ENCODE data around the gene LSR.
"Not testable (repeated sequence)": the region's sequence is repeated elsewhere in the genome, so short reads cannot be mapped to it uniquely, and the experiment has no call there.

The LSR gene

DNA sequence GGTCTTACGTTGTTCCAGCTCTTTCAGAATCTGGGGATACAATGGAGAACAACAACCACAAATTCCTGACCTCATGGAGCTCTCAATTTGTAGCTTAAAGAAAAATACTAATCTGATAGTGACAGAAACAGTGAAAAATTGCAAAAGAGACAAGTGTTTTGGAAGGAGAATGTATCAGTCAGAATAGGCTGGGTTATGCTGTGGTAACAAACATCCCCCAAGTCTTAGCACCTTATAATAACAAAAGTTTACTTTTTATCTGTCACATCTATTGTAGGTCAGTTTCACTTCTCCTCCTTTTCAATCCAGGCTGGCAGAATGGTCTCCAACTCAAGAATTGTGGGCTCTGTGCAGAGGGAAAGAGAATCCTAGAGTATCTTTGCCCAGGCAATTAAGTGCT lies 29.8 kb upstream of the LSR start:
- no peak for DNase-seq

DNA sequence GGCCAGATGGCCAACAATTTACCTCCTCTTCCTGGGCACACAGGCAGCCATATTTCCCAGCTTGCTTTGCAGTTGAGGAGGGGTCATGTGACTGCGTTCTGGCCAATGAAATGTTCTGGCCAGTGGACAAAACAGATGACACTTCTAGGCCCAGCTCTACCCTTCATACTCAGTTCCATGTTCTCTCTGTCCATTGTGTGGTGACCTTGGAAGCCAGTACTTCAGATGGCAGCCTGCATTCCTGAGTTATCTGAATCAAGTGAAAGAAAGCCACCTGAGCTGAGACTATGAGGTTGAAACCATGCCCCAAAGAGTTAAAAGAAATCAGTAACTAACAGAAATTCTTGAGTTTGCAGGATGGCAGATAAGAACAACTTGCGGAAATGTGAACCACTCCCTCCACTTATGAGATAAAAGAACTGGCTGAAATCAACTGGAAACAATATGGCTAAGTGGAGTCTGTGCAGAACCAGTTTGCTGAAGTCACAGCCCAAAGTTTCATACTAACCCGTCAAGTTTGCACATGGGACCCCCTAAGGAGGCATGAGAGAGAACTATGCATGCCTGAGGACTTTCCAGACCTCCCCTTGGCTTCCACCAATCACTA lies 28.4 kb upstream of the LSR start:
- no peak for DNase-seq

DNA sequence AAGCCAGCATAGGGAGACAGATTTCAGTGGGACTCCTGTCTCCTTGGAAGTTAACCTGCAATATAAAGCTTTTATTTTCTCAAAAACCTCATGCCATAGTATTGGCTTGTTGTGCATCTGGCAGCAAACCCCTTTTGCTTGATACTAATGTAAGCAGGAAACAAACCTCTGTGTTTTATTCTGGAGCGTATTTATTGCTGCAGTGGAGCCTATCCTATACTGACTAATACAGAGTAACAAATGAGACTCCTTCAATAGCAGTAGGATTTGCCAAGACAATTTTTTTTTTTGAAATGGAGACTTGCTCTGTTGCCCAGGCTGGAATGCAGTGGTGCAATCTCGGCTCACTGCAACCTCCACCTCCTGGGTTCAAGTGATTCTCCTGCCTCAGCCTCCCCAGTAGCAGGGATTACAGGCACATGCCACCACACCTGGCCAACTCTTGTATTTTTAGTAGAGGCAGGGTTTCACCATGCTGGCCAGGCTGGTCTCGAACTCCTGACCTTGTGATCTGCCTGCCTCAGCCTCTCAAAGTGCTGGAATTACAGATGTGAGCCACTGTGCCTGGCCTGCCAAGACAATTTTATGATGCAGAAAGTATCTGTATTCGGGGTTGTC lies 27.7 kb upstream of the LSR start:
- DNase-seq: not testable (repeated sequence)

DNA sequence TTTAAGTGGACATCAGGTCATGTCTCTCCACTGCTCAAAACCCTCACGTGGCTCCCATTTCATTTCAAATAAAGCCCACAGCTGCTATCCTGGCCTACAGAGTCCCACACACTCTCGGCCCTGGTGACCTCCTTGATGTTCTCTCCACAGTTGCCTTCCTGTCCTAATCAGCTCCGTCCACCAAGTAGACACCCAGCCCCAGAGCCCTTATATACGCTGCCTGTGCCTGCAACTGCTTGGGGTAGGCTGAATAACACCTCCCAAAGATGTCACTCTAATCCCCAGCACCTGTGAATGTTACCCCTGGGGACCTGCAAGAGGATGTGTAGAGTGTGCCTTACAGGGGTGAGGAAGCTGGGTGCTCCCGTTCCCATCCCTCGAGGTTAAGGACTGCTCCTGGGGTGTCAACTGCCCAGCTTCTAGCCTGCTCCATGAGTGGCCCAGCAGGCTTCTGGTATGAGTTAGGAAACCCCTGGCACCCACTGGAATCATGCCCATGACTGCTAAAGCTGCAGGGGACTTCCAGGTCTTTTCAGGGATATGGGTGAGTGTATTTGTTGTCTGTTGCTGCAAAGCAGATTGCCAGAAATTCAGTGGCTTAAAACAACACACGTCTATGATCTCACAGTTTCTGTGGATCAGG lies 26.3 kb upstream of the LSR start:
- no peak for DNase-seq

DNA sequence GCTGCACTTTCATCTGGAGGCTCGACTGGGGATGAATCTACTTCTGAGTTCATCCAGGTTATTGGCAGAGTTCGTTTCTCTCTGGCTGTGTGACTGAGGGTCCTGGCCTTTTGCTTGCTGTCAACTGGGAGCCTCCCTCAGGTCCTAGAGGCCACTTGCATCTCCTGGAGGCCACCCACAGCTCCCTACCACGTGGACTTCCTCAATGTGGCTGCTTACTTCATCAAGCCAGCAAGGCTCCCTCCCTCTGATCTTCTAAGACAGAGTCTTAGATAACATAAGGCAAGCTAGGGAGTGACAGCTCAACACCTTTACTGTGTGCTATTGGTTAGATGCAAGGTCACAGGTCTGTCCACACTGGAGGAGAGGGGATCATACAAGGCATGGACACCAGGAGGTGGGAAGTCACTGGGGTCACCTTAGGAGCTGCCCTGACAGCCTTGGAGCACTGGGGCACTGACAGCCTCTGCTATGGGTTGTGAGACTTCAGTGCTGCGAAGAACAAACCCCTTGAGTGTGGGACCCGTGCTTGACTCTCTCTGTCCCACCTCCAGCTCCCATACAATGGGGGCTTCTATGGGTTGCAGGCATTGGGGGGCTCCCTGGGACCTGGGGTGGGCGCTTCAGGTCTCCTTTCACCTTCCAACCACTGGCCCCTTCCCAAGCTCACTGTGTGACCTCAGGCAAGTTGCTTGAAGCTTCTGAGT lies 25.6 kb upstream of the LSR start:
- DNase-seq: no peak

DNA sequence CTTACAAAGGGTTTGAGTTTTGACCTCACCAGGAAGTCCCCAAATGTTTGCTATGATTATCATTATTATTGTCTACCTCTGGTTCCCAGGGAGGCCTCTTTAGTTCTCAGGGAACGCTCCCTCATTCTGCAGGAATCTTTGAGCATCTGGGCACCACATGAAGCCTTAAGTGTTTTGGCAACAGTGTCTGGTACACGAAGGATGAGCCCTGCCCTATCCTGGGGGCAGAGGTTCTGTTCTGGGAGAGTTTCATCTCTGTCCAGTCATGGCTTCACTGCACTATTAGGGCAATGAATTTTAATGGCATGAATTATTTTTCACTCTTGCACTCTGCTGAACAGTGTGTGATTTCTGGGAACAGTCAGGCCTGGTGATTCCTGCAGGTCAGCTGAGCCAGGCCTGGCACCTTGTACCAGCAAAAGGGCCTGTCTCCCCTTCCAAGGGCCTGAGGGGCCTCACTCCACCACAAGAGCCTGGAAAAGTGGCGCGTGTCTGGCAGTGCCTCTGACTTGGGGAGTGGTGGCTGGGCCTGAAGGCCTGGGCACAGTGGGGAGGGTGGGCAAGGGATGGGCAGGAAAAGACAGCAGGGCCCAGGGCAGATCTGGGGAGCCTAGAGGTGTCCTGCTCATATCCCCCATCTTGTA lies 24.8 kb upstream of the LSR start:
- DNase-seq: no peak

DNA sequence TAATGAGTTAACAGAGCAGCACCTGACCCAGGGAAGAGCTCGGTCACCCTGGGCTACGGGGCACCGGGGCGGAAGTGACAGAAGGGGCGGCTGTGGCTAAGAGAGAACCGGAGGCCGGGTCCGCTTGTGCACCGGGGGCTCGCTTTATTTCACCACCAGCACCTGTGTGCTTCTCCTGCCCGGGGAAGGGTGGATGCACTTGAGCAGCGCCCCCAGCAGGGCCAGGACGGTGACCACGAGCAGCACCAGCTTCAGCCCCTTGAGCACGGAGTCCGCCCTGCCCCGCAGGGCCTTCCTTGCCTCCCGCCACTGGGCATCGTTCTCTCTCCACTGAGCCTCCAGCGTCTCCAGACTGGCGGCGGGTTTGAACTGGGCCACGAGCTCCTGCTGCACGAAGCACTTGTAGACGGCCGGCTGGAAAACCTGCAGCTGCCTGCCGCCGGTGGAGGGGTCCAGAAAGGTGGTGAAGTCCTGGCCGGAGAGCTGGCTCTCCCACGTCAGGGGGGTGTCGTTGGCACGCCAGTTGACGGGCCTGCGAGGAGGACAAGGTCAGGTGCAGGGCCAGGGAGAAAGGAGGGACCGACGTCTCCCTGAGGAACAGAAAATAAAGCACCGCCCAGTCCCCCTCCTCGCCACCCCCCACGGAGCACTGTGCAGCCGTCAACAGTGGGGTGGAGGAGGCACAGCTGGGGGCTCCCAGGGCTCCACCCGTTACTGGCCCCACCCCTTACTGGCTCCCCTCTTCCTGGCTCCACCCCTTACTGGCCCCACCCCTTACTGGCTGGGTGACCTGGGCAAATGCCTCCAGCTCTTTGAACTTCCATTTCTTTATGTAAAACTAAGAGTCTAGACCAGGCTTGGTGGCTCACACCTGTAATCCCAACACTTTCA lies 23.9 kb upstream of the LSR start:
- no peak for DNase-seq

DNA sequence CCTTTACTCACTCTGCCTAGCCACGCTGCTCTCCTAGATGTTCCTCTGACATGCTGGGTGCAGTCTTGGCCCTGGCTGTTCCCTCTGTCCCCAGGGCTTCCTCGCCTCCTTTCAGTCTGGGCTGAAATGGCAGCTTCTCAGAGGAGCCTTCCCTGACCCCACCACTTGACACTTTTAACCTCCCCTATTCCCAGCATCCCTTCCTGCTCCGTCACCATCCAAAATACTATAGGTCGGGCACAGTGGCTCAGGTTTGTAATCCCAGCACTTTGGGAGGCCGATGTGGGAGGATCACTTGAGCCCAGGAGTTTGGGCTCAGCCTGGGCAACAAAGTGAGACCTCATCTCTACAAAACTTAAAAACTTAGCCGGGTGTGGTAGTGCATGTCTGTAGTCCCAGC lies 22.9 kb upstream of the LSR start:
- DNase-seq: no peak

DNA sequence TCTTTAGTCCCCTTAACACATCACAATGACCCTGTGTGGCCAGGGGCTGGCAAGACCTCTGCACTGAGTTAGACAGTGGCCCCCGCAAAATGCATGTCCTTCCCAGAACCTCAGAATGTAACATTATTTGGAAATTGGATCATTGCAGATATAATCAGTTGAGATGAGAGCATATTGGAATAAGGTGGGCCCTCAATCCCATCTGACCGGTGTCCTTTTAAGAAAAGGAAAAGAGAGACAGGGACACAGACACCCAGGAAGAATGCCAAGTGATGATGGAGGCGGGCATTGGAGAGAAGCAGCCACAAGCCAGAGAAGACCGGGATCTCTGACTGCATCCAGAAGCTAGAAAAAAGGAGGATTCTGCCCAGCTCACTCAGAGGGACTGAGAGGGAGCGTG lies 22.1 kb upstream of the LSR start:
- no peak for DNase-seq

DNA sequence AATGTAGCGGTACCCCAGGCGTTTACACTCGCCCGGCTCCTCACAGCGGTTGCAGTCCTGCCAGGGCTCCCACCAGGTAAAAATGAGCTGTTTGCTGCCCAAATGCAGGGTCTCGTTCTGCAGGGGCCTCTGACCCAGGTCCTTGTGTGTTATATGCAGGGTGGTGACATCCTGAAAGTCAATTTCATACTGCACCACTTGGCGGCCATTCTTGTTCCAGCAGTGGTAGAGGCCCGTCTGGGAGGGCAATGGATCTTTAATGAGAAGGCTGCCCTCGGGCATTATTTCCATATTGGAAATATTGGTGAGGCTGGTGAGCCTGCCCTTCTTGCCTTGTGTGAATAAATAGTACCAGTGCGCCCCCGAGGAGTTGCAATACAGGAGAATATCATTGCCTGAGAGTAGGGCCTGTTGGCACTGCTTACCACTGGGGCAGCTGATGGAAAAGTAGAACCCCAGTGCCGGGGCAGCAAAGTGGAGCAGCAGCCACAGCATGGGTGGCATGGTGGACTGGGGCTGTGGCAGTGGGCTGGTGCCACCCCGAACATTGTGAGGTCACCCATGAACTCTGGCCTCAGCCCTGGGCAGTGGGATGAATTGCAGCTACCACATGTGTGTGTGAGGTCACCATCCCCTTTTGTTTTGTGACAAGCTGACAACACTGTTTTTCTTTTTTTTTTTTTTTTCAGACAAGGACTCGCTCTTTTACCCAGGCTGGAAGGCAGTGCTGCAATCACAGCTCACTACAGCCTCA lies 20.4 kb upstream of the LSR start, which contains the start of gene FAM187B:
FAM187B (minus strand) TSS at position 563 of the 754 bp plus-strand sequence; CDS start at position 504, 59 bp downstream.
- DNase-seq: no peak

DNA sequence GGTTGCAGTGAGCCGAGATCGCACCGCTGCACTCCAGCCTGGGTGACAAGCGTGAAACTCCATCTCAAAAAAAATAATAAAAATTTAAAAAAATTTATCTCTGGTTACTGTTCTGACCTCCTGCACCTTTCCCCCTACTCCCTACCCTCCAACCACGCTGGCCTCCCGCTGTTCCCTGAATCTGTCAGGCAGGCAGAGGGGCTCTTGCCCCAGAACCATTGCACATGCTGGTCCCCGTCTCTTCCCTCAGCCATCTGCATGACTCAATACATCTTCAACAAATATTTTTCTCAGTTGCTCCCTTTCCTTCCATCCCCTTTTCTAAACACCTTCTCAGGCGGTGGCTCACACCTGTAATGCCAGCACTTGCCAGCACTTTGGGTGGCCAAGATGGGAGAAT lies 19.2 kb upstream of the LSR start:
- no peak for DNase-seq

DNA sequence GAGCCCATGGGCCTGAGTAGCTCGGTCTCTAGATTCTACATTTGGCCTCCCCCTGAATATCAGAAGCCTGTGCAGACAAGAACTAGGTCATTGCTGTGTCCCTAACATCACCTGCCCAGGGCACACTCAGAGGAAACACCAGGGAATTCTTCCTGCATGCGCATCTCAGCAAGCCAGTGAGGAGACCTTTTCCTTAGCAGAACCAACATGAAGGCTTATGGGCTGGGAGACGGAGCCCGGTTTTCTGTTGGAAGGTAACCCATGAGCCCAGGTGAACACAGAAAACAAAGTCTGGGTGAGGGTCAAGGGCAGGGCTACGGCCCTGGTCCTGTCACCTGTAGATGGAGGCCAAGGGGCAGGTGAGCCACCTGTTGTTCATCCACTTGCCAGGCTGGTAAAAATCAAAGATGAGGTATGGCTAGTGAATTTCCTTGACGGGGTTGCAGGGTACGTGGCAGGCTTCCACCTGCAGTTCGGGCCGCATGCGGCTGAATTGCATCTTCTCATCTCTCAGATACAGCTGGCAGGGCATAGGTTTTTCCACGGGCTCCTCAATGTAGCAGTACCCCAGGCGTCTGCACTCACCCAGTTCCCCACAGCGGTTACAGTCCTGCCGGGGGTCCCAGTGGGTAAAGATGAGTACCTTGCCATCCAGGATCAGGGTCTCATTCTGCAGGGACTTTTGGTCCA lies 16.7 kb upstream of the LSR start:
- DNase-seq: no peak

DNA sequence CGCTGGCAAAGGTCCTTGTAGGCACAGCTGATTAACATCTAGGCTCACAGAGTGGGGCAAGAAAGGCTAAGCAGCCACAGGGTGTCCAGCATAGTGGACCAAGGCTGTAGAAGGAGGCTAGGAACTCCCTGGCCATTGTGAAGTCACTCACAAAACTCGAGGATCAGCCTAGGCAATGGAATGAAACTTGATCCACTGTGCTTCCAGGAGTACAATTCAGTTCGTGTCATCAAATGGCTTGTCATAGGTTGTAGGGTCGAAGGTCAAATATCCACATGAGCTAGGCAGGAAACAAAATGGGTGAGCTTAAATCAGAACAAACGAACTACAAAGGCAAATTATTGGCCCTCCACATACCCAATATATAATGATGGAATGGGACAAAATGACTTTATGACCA lies 15.9 kb upstream of the LSR start:
- DNase-seq: no peak

DNA sequence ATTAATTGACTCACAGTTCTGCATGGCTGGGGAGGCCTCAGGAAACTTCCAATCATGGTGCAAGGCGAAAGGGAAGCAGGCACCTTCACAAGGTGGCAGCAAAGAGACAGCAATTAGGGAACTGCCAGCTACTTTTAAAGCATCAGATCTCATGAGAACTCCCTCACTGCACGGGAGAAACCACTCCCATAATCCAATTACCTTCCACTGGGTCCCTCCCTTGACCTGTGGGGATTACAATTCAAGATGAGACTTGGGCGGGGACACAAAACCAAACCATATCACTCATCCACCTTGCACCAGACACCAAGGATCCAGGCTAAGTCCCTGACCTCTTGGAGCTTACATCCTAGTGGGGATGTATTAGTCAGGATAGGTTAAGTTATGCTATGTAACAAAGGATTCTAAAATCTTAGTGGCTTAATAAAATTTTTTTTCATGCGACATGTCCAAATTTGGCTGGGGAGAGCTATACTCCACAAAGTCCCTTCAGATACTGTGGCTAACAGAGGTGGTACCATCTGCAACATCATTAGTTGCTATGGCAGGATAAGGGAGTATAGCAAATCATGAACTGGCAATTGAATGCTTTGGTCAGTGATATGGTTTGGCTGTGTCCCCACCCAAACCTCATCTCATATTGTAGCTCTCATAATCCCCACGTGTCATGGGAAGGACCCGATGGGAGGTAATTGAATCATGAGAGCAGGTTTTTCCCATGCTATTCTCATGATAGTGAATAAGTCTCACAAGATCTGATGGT lies 12.0 kb upstream of the LSR start:
- no peak for DNase-seq

DNA sequence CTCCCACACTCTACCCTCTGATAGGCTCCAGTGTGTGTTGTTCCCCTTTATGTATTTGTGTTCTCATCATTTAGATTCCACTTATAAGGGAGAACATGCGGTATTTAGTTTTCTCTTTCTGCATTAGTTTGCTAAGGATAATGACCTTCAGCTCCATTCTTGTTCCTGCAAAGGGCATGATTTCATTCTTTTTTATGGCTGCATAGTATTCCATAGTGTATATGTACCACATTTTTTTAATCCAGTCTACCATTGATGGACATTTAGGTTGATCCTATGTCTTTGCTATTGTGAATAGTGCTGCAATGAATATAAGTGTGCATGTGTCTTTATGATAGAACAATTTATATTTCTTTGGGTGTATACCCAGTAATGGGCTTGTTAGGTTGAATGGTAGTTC lies 9.2 kb upstream of the LSR start:
- not testable (repeated sequence) for DNase-seq

DNA sequence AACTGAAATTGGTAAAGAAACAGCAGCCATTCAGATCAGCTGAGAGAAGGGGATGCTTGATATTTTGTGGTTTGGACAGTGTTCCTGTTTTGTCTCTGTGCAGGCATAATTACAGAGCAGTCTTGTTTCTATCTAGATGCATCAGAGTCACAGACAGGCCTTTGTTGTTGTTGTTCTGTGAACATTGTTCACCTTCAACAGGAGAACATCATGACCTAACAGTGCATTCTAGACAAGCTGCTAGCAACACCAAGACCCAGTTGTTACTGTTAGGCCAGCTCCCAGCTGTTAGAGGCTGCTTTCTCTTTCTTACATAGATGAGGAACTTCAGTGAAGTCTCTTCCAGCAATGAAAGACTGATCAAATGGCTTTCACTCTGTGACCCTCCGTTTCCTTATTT lies 8.5 kb upstream of the LSR start:
- no peak for DNase-seq

DNA sequence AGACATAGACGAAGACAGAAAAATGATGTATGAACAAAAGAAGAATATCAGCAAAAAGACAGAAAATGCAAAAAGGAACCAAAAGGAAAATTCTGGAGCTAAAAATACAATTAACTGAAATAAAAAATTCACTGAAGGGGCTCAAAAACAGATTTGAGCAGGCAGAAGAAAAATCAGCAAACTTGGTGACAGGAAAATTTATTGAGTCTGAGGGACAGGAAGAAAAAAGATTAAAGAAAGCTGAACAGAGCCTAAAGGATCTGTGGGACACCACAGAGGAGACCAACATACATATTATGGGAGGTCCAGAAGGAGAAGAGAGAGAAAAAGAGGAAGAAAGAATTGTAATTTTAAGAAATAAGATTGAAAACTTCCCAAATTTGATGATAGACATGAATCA lies 7.4 kb upstream of the LSR start:
- DNase-seq: no peak

DNA sequence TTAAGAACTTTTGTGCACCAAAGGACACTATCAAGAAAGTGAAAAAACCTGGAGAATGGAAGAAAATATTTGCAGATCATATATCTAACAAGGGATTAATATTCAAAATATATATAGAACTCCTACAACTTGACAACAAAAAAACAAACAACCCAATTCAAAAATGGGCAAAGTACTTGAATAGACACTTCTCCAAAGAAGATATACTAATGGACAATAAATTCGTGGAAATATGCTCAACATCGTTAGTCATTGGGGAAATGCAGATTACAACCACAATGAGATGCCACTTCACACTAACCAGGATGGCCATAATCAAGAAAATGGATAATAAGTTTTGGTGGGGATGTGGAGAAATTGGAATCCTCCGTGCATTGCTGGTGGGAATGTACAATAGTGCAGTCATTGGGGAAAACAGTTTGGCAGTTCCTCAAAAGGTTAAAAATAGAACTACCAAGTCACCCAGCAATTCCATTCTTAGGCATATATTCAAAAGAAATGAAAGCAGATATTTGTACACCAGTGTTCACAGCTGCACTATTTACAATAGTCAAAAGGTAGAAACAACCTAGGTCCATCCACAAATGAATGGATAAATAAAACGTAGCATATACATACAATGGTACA lies 2.2 kb upstream of the LSR start:
- no peak for DNase-seq

DNA sequence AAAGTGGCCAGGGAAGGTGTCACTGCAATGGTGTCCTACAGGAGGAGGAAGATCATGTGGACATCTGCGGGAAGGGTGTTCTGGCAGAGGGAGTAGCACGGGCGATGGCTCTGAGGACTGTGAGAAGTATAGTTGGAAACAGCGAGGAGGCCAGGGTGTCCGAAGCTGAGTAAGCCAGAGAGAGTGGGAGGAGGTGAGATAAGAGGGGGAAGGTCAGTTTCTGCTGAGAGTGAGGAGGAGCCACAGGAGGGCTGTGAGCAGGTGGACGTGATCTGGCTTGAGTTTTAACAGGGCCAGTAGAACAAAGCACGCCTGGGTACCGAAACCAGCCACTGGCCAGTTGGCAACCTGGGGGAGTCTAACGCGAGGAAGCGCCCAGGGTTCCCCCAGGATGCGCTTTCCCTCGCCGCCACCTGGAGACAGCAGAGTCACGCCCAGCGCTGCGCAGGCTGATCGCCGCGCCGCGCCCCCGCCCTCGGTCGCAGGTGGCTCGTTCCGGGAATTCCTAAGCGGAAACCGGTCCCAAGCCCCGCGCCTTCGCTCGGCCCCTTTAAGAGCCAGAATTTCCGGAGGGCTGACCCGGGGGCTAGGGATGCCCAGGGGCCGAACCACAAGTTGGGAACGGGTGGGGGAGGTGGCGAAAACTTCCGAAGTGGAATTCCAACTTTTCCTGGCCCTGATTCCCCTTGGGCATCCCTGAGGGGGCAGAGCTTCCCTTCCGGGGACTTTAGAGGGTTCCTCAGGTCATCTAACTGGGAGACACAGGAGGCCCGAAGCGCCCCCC lies 1.1 kb upstream of the LSR start:
- no peak for DNase-seq
